HEK293T (cell line): ENCODE results near the gene PKNOX2.

Source experiments
- CTCF ChIA-PET: fragments of 350-600 bp; formaldehyde crosslinking; extraction: SDS; loops from one replicate; lab custom pipeline; 2021; ENCODE audit warnings: antibody characterized with exemption, inconsistent platforms; lab: Yijun Ruan, JAX
- POLR2A ChIA-PET: fragments of 350-600 bp; formaldehyde crosslinking; extraction: SDS; loops from one replicate; lab custom pipeline; 2020; ENCODE audit warnings: antibody characterized with exemption, inconsistent platforms; lab: Yijun Ruan, JAX
- DNase-seq: peaks from one replicate; pipeline ENCODE4 v3.0.0; 2012; ENCODE audit warnings: mixed read lengths; ENCODE audit errors: extremely low spot score
- ARNT ChIP-seq: fragments of 450-650 bp; IDR thresholded peaks from 2 replicates; pipeline ENCODE4 v1.6.1; 2017; ENCODE audit warnings: mild to moderate bottlenecking
- BHLHE40 ChIP-seq: fragments of 450-650 bp; IDR thresholded peaks from 2 replicates; pipeline ENCODE4 v1.6.1; 2016; ENCODE audit warnings: mild to moderate bottlenecking, moderate library complexity, borderline replicate concordance
- CTBP1 ChIP-seq: fragments of 450-650 bp; IDR thresholded peaks from 2 replicates; pipeline ENCODE4 v1.6.1; 2016; ENCODE audit warnings: borderline replicate concordance
- ELF4 ChIP-seq: fragments of 450-650 bp; IDR thresholded peaks from 2 replicates; pipeline ENCODE4 v1.6.1; 2017; ENCODE audit warnings: antibody characterized with exemption
- FOXA1 ChIP-seq: fragments of 450-650 bp; IDR thresholded peaks from 2 replicates; pipeline ENCODE4 v1.6.1; 2016; ENCODE audit warnings: mild to moderate bottlenecking
- FOXK2 ChIP-seq: fragments of 450-650 bp; IDR thresholded peaks from 2 replicates; pipeline ENCODE4 v1.6.1; 2016; ENCODE audit warnings: mild to moderate bottlenecking
- FOXM1 ChIP-seq: fragments of 450-650 bp; IDR thresholded peaks from 2 replicates; pipeline ENCODE4 v1.6.1; 2017; ENCODE audit warnings: mild to moderate bottlenecking, borderline replicate concordance
- HDGF ChIP-seq: fragments of 450-650 bp; IDR thresholded peaks from 2 replicates; pipeline ENCODE4 v1.6.1; 2017; ENCODE audit warnings: antibody characterized with exemption, borderline replicate concordance
- L3MBTL2 ChIP-seq: fragments of 450-650 bp; conservative IDR thresholded peaks from 2 replicates; pipeline ENCODE4 v1.6.1; 2016; ENCODE audit warnings: mild to moderate bottlenecking
- LEF1 ChIP-seq: fragments of 450-650 bp; IDR thresholded peaks from 2 replicates; pipeline ENCODE4 v1.6.1; 2017; ENCODE audit warnings: mild to moderate bottlenecking, borderline replicate concordance
- NFRKB ChIP-seq: fragments of 450-650 bp; IDR thresholded peaks from 2 replicates; pipeline ENCODE4 v1.6.1; 2016; ENCODE audit warnings: mild to moderate bottlenecking, moderate library complexity
- SP1 ChIP-seq: fragments of 450-650 bp; IDR thresholded peaks from 2 replicates; pipeline ENCODE4 v1.6.1; 2017
- SUZ12 ChIP-seq: fragments of 450-650 bp; IDR thresholded peaks from 2 replicates; pipeline ENCODE4 v1.6.1; 2016; ENCODE audit warnings: mild to moderate bottlenecking
- TARDBP ChIP-seq: fragments of 450-650 bp; IDR thresholded peaks from 2 replicates; pipeline ENCODE4 v1.6.1; 2016
- ZNF384 ChIP-seq: fragments of 450-650 bp; IDR thresholded peaks from 2 replicates; pipeline ENCODE4 v1.6.1; 2016
- TF ChIP-seq, protein P1 (sequence below): fragments of 450-650 bp; IDR thresholded peaks from 2 replicates; pipeline ENCODE4 v1.6.1; 2016

Gene PKNOX2

DNA sequence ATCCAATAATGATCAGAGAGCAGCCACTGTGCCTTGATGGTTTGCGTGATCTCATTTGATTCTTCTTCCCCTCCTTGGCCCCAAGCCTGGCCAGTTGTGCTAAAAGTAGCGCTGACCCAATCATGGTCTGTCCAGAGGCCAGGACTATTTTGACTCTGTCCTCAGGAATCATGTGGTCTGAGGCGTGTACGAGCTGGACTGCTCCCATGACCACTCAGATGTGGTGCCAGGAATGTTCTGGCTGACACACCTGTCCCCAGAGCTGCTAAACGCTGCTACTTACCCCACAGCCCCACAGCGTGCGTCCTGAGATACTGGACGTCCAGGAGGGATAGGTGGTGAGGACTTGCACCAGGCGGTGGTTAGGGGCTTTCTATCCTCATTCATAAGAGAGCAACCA is 261.1 kb downstream of the PKNOX2 start:
- ChIA-PET CTCF (interaction anchor here (1.2 kb wide), 1 partner anchor 28 kb away, joined by 3 read pairs; no protein-coding TSS in a partner anchor), POLR2A (no interaction called here)
- no peak for DNase-seq
- TF ChIP-seq SUZ12 (no peak), HDGF (no peak), L3MBTL2 (no peak), CTBP1 (no peak), ZNF384 (no peak), FOXM1 (no peak), ELF4 (no peak), FOXK2 (no peak), FOXA1 (no peak), TARDBP (no peak), NFRKB (no peak), SP1 (no peak)
- TF ChIP-seq, protein P1, sequence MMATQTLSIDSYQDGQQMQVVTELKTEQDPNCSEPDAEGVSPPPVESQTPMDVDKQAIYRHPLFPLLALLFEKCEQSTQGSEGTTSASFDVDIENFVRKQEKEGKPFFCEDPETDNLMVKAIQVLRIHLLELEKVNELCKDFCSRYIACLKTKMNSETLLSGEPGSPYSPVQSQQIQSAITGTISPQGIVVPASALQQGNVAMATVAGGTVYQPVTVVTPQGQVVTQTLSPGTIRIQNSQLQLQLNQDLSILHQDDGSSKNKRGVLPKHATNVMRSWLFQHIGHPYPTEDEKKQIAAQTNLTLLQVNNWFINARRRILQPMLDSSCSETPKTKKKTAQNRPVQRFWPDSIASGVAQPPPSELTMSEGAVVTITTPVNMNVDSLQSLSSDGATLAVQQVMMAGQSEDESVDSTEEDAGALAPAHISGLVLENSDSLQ = no peak

DNA sequence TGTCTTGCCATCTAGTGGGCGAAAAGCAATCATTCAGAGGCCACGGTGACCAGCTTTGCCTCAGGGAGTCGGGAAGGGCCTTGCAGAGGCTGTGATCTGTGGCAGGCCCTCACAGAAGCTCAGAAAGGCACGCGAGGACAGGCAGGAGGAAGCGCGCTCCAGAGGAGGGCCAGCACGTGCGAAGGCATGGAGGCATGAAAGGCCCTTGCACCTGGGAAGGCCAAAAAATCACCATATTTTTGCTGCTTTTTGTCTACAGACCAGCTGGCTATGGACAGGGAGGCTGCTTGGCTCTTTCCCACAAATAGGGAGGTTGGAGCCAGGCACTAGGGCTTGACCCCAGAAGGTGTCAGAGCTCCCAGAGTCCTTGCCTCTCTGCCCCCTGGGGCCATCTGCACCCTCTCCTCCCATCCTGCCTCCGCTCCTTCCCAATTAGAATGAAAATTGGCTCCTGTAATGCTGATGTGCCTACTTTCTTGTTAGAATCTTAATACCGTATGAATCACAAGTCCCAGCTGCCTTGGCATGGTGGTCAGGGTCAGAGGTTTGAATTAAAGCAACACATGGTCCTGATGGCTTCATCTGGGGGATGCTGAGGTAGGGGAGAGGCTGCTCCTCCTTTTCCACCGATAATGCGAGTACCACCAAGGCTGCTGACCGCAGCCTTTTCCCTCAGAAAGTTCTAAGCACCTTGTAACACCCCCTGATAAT is 262.4 kb downstream of the PKNOX2 start:
- ChIA-PET CTCF (interaction anchor here (0.6 kb wide), 1 partner anchor 445 kb away, joined by 3 read pairs; no protein-coding TSS in a partner anchor), POLR2A (no interaction called here)
- DNase-seq = no peak

DNA sequence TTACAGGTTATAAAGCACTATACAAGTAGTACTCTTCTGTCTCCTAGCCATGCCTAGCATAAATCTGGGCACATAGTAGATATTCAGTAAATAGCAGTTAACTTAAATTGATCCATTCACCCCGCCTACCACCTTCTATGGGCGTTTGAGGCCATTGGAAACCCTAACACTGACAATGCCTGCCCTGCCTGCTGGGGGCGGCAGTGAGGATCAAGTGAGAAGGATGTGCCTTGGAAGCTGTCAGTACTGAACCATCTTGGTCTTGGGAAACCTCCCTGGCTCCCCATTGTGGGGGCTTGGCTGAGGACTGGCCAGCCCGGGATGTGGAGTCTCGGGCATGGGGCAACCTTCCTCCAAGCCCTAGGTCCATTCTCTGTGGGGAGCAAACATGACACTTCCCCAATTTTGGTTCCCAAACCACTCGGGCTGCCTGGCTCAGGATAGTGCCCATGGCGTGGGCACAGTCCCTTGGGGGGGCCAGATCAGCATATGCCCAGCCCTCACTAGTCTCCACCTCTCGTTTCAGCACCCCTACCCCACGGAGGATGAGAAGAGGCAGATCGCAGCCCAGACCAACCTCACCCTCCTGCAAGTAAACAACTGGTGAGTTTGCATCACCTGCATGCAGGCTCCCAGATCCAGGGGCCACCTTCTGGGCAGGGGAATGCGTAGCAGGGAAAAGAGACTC is 264.1 kb downstream of the PKNOX2 start:
- ChIA-PET CTCF (interaction anchor here (0.6 to 2.8 kb wide), 8 partner anchors 9 to 337 kb away, joined by 3 to 15 read pairs (median 3); no protein-coding TSS in a partner anchor), POLR2A (no interaction called here)
- no peak for DNase-seq
- TF ChIP-seq, protein P1 = no peak
- TF ChIP-seq FOXA1 (no peak), SUZ12 (no peak), NFRKB (no peak)

More for the DNA sequence above, 262.4 kb downstream of the PKNOX2 start:
- TF ChIP-seq CTBP1 (no peak), BHLHE40 (no peak), ARNT (no peak), SUZ12 (no peak), FOXK2 (no peak), FOXM1 (no peak), NFRKB (no peak), HDGF (no peak)

DNA sequence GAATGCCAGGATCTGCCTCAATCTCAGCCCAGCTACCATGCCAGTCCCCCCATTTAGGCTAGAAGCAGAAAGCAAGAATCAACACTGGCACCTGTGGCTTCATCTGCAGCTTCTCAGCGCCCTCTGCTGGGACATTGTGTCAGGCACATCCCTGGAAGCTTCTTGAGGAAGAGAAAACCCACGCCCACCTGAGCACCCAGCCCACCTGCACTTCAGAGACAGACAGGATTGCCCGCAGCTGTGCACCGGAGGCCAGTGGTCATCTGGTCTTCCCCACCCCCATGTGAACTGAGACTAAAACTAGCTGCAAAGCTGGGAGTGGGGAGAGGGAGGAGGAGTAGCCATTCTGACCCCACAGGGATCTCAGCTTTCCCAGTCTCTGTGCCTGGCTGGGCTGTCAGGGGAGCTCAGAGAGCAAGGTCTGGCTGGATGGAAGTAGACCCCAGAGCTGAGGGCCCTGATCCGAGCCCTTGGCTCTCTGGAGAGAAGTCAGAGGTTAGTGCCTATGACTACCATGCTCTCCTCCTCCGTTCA is 264.7 kb downstream of the PKNOX2 start:
- POLR2A ChIA-PET = no interaction called here
- CTCF ChIA-PET = interaction anchor here (0.6 to 2.8 kb wide), 9 partner anchors 9 to 338 kb away, joined by 3 to 15 read pairs (median 3); no protein-coding TSS in a partner anchor
- DNase-seq = peak; percentile 72
- no peak for TF ChIP-seq ARNT
- TF ChIP-seq SUZ12 = no peak

DNA sequence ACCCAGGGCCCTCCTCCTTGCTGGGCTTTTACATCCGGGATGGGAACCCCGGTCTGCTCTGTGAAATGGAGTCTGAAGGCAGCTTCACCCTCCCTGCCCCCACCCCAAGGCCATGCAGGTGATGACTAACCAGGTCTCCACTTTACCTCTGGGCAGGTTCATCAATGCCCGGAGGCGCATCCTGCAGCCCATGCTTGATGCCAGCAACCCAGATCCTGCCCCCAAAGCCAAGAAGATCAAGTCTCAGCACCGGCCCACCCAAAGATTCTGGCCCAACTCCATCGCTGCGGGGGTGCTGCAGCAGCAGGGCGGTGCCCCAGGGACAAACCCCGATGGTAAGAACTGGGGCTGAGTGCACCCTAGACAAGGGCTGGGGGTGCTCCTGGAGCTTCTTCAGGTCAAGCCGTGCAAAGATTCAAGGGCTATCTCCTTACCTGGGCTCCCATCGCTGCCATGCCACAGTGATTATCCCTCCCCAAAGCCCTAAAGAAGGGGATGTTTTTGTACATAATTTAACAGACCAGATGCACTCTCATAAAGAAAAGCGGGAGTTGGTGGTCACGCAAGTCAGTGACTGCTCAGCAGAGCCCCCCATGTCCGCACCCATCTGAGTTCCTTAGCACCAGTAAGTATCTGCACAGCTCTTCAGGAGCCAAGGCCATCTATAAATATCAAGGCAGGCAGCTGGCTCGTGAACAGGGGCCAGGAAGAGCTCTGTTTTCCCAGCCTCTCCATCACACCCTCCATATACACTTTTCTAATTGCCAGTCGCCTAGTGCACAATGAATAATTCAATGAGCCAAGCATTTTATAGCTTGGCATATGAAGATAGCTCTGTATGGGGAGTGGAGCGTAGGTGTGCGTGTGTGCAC is 265.5 kb downstream of the PKNOX2 start:
- TF ChIP-seq TARDBP (no peak), SP1 (no peak), L3MBTL2 (no peak), NFRKB (no peak), HDGF (no peak), ELF4 (no peak), CTBP1 (no peak), LEF1 (no peak), FOXM1 (no peak), BHLHE40 (no peak), ZNF384 (no peak)
- TF ChIP-seq, protein P1 = no peak
- CTCF ChIA-PET = interaction anchor here (0.6 to 2.8 kb wide), 8 partner anchors 8 to 338 kb away, joined by 3 to 15 read pairs (median 3); no protein-coding TSS in a partner anchor
- POLR2A ChIA-PET = interaction anchor here (0.8 kb wide), 1 partner anchor 458 kb away, joined by 3 read pairs; the partner anchor contains the start of gene HYLS1
- DNase-seq = no peak

DNA sequence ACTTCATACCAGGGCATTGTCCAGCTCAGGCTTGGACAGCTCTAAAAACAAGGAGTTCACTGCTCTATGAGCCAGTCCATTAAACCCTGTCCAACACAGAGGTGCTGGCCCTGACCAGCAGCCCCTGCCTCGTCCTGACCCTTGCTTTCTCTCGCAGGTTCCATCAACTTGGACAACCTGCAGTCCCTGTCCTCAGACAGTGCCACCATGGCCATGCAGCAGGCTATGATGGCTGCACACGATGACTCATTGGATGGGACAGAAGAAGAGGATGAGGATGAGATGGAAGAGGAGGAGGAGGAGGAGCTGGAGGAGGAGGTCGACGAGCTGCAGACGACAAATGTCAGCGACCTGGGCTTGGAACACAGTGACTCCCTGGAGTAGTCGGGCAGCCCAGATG is 266.5 kb downstream of the PKNOX2 start:
- DNase-seq = no peak
- TF ChIP-seq TARDBP (no peak), HDGF (no peak), FOXM1 (no peak), FOXA1 (no peak), L3MBTL2 (no peak), SP1 (no peak)
- TF ChIP-seq, protein P1 = no peak
- ChIA-PET POLR2A (no interaction called here), CTCF (interaction anchor here (0.6 to 2.8 kb wide), 3 partner anchors 9 to 357 kb away, joined by 3 to 15 read pairs (median 3); no protein-coding TSS in a partner anchor)
